Measurements from ENCODE around the gene TEX44.

DNA sequence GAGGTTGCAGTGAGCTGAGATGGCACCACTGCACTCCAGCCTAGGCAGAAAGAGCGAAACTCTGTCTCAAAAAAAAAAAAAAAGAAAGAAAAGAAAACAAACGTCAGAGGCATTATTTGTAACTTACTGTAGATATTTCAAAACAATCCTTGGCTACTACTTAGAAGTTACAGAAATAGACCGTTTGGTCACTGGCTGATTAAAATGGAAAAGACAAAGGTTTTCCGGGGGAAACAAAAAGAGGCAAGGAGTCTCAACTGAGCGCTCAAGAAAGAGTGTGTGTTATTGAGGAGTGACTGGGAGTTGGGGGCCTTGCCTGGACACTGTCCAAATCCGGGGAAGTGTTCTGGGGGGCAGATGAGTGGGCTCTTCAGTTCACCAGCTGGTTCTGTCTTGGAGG lies 47.6 kb downstream of the TEX44 start:
- TF ChIP-seq, protein P1, sequence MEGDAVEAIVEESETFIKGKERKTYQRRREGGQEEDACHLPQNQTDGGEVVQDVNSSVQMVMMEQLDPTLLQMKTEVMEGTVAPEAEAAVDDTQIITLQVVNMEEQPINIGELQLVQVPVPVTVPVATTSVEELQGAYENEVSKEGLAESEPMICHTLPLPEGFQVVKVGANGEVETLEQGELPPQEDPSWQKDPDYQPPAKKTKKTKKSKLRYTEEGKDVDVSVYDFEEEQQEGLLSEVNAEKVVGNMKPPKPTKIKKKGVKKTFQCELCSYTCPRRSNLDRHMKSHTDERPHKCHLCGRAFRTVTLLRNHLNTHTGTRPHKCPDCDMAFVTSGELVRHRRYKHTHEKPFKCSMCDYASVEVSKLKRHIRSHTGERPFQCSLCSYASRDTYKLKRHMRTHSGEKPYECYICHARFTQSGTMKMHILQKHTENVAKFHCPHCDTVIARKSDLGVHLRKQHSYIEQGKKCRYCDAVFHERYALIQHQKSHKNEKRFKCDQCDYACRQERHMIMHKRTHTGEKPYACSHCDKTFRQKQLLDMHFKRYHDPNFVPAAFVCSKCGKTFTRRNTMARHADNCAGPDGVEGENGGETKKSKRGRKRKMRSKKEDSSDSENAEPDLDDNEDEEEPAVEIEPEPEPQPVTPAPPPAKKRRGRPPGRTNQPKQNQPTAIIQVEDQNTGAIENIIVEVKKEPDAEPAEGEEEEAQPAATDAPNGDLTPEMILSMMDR (IDR thresholded peaks at IDR 0.05), result no peak
- no peak for TF ChIP-seq POLR2A (IDR thresholded peaks at IDR 0.05)

Data from lower leg skin (tissue), 3 donors.